SK-N-MC (cell line): ENCODE results near the gene MEGF9.

Experiments used
- EZH2 ChIP-seq: fragments of 200-600 bp; sonication (generic); IDR thresholded peaks from one replicate; pipeline ENCODE4 v1.6.1; 2017; ENCODE audit warnings: antibody characterized with exemption
- FOXP2 ChIP-seq: optimal IDR thresholded peaks from 2 replicates; pipeline ENCODE3; 2011; ENCODE audit warnings: mild to moderate bottlenecking, moderate library complexity; ENCODE audit not compliant: insufficient read depth; ENCODE audit errors: extremely low read length, control extremely low read depth
- POLR2AphosphoS5 ChIP-seq: IDR thresholded peaks from 2 replicates; pipeline ENCODE4 v1.6.1; 2012; ENCODE audit warnings: mild to moderate bottlenecking, low read depth, low read length, borderline replicate concordance

- TF ChIP-seq FOXP2 (no peak), POLR2AphosphoS5 (no peak), EZH2 (no peak)
Measured at GRCh38 chr9:120755044-120755443, 40.8 kb upstream of the MEGF9 start.
